Liver (tissue), 3 donors: ENCODE results near the gene KANK2.

Source experiments
- EGR1 ChIP-seq, 2 donors: IDR thresholded peaks; 2 replicates each; pipeline ENCODE4 v1.6.1; 2016 to 2018; ENCODE audit warnings: antibody characterized with exemption in 2 of 2, low read depth in 2 of 2
- FOXA1 ChIP-seq: IDR thresholded peaks from 2 replicates; pipeline ENCODE4 v1.6.1; 2016; ENCODE audit warnings: antibody characterized with exemption
- GABPA ChIP-seq, 2 donors: IDR thresholded peaks in 1 of 2; conservative IDR thresholded peaks in 1 of 2; 2 replicates each; pipeline ENCODE4 v1.6.1; 2016; ENCODE audit warnings: antibody characterized with exemption in 2 of 2, mild to moderate bottlenecking in 1 of 2, moderate library complexity in 1 of 2
- JUND ChIP-seq, 2 donors: IDR thresholded peaks; 2 replicates each; pipeline ENCODE4 v1.6.1; 2016; ENCODE audit warnings: antibody characterized with exemption in 2 of 2
- NR2F2 ChIP-seq: IDR thresholded peaks from 2 replicates; pipeline ENCODE4 v1.6.1; 2016; ENCODE audit warnings: antibody characterized with exemption
- RAD21 ChIP-seq, 2 donors: IDR thresholded peaks; 2 replicates each; pipeline ENCODE4 v1.6.1; 2016; ENCODE audit warnings: antibody characterized with exemption in 2 of 2, mild to moderate bottlenecking in 2 of 2
- TAF1 ChIP-seq: conservative IDR thresholded peaks from 2 replicates; pipeline ENCODE4 v1.6.1; 2016; ENCODE audit warnings: antibody characterized with exemption, mild to moderate bottlenecking
- YY1 ChIP-seq: IDR thresholded peaks from 2 replicates; pipeline ENCODE4 v1.6.1; 2016; ENCODE audit warnings: antibody characterized with exemption, mild to moderate bottlenecking
- TF ChIP-seq, protein P1 (sequence below): IDR thresholded peaks from 2 replicates; pipeline ENCODE4 v1.6.1; 2016; ENCODE audit warnings: antibody characterized with exemption
- TF ChIP-seq, protein P2 (sequence below): fragments of 150-350 bp; IDR thresholded peaks from 2 replicates; pipeline ENCODE4 v1.5.1; 2017; ENCODE audit warnings: improper control_type of control experiment, low read depth, low read length; ENCODE audit not compliant: missing input control
- TF ChIP-seq, protein P3 (sequence below): IDR thresholded peaks from 2 replicates; pipeline ENCODE4 v1.6.1; 2016; ENCODE audit warnings: antibody characterized with exemption
- TF ChIP-seq, protein P4 (sequence below): IDR thresholded peaks from 2 replicates; pipeline ENCODE4 v1.6.1; 2016; ENCODE audit warnings: antibody characterized with exemption, mild to moderate bottlenecking
- donor health status: healthy.
- donor health status: healthy.

DNA sequence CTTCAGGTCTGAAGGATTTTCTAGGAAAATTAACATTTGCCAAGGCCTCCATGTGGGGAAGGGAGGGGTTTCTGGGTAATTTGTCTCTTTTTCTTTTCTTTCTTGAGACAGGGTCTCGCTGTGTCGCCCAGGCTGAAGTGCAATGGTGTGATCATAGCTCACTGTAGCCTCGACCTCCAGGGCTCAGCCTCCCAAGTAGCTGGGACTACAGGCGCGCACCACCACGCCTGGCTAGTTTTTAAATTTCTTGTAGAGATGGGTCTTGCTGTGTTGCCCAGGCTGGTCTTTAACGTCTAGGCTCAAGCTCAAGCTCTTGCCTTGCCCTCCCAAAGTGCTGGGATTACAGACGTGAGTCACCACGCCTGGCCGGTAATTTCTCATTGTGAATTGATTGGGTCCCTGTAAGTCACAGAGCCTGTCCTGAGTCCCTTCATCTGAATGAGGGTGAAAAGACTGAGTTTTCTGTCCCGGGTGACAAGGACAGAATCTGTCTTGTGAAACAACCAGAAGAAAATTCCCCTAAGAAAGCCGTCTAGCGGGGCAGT is 31.8 kb downstream of the KANK2 start:
- TF ChIP-seq, protein P1, sequence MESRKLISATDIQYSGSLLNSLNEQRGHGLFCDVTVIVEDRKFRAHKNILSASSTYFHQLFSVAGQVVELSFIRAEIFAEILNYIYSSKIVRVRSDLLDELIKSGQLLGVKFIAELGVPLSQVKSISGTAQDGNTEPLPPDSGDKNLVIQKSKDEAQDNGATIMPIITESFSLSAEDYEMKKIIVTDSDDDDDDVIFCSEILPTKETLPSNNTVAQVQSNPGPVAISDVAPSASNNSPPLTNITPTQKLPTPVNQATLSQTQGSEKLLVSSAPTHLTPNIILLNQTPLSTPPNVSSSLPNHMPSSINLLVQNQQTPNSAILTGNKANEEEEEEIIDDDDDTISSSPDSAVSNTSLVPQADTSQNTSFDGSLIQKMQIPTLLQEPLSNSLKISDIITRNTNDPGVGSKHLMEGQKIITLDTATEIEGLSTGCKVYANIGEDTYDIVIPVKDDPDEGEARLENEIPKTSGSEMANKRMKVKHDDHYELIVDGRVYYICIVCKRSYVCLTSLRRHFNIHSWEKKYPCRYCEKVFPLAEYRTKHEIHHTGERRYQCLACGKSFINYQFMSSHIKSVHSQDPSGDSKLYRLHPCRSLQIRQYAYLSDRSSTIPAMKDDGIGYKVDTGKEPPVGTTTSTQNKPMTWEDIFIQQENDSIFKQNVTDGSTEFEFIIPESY = no peak
- TF ChIP-seq, protein P2, sequence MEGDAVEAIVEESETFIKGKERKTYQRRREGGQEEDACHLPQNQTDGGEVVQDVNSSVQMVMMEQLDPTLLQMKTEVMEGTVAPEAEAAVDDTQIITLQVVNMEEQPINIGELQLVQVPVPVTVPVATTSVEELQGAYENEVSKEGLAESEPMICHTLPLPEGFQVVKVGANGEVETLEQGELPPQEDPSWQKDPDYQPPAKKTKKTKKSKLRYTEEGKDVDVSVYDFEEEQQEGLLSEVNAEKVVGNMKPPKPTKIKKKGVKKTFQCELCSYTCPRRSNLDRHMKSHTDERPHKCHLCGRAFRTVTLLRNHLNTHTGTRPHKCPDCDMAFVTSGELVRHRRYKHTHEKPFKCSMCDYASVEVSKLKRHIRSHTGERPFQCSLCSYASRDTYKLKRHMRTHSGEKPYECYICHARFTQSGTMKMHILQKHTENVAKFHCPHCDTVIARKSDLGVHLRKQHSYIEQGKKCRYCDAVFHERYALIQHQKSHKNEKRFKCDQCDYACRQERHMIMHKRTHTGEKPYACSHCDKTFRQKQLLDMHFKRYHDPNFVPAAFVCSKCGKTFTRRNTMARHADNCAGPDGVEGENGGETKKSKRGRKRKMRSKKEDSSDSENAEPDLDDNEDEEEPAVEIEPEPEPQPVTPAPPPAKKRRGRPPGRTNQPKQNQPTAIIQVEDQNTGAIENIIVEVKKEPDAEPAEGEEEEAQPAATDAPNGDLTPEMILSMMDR = no peak
- TF ChIP-seq RAD21 (IDR thresholded peaks at IDR 0.05) = no peak
- TF ChIP-seq FOXA1 = no peak
- no peak for TF ChIP-seq GABPA (IDR thresholded peaks at IDR 0.05 in 1 of 2, conservative IDR thresholded peaks at IDR 0.05 in 1 of 2)
- no peak for TF ChIP-seq TAF1
- no peak for TF ChIP-seq JUND (IDR thresholded peaks at IDR 0.05)
- no peak for TF ChIP-seq YY1
- TF ChIP-seq NR2F2 = no peak
- TF ChIP-seq, protein P3, sequence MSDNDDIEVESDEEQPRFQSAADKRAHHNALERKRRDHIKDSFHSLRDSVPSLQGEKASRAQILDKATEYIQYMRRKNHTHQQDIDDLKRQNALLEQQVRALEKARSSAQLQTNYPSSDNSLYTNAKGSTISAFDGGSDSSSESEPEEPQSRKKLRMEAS = no peak
- no peak for TF ChIP-seq EGR1 (IDR thresholded peaks at IDR 0.05; ENCODE audit: low read depth in 2 of 2)
- TF ChIP-seq, protein P4, sequence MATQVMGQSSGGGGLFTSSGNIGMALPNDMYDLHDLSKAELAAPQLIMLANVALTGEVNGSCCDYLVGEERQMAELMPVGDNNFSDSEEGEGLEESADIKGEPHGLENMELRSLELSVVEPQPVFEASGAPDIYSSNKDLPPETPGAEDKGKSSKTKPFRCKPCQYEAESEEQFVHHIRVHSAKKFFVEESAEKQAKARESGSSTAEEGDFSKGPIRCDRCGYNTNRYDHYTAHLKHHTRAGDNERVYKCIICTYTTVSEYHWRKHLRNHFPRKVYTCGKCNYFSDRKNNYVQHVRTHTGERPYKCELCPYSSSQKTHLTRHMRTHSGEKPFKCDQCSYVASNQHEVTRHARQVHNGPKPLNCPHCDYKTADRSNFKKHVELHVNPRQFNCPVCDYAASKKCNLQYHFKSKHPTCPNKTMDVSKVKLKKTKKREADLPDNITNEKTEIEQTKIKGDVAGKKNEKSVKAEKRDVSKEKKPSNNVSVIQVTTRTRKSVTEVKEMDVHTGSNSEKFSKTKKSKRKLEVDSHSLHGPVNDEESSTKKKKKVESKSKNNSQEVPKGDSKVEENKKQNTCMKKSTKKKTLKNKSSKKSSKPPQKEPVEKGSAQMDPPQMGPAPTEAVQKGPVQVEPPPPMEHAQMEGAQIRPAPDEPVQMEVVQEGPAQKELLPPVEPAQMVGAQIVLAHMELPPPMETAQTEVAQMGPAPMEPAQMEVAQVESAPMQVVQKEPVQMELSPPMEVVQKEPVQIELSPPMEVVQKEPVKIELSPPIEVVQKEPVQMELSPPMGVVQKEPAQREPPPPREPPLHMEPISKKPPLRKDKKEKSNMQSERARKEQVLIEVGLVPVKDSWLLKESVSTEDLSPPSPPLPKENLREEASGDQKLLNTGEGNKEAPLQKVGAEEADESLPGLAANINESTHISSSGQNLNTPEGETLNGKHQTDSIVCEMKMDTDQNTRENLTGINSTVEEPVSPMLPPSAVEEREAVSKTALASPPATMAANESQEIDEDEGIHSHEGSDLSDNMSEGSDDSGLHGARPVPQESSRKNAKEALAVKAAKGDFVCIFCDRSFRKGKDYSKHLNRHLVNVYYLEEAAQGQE = no peak
